GM12891 (cell line): ENCODE measurements around the gene PRR7.

Source experiments
- PAX5 ChIP-seq: IDR thresholded peaks from 2 replicates; pipeline ENCODE4 v1.6.1; 2011; ENCODE audit warnings: low read length, moderate library complexity, mild to moderate bottlenecking; ENCODE audit not compliant: insufficient read depth, severe bottlenecking
- POLR2A ChIP-seq: IDR thresholded peaks from 2 replicates; pipeline ENCODE4 v1.6.1; 2011; ENCODE audit warnings: low read depth, low read length, control low read depth
- POLR2AphosphoS5 ChIP-seq: IDR thresholded peaks from 2 replicates; pipeline ENCODE4 v1.6.1; 2011; ENCODE audit warnings: low read depth, low read length, control low read depth
- POU2F2 ChIP-seq: IDR thresholded peaks from 2 replicates; pipeline ENCODE4 v1.6.1; 2011; ENCODE audit warnings: low read depth, mild to moderate bottlenecking, control low read depth, low read length, moderate library complexity
- SPI1 ChIP-seq: IDR thresholded peaks from 2 replicates; pipeline ENCODE4 v1.6.1; 2011; ENCODE audit warnings: low read depth, low read length, control low read depth
- TAF1 ChIP-seq: IDR thresholded peaks from 2 replicates; pipeline ENCODE4 v1.6.1; 2011; ENCODE audit warnings: low read depth, low read length, control low read depth

GRCh38 chr5:177421062-177421798 lies 25.4 kb upstream of the PRR7 start:
- no peak for TF ChIP-seq POLR2A
- no peak for TF ChIP-seq POLR2AphosphoS5
- TF ChIP-seq TAF1 = no peak
- no peak for TF ChIP-seq SPI1
- TF ChIP-seq PAX5 = no peak
- no peak for TF ChIP-seq POU2F2
